Tibial nerve (tissue), 4 donors: ENCODE results near the gene MYBBP1A.

Experiments
- CTCF ChIP-seq, 5 experiments: fragments of 200-600 bp in 3 of 5; fragments of 450-650 bp in 2 of 5; sonication (generic) in 3 of 5; IDR thresholded peaks; one replicate each; pipeline ENCODE4 v1.5.1; 2016 to 2019; ENCODE audit warnings: antibody characterized with exemption in 5 of 5, mild to moderate bottlenecking in 3 of 5, moderate library complexity in 2 of 5
- EP300 ChIP-seq, 2 donors: sonication (generic); formaldehyde crosslinking; IDR thresholded peaks; one replicate each; pipeline ENCODE4 v1.6.1; 2017; ENCODE audit warnings: antibody characterized with exemption in 2 of 2, mild to moderate bottlenecking in 1 of 2
- POLR2A ChIP-seq, 2 donors: fragments of 450-650 bp; IDR thresholded peaks; one replicate each; pipeline ENCODE4 v1.6.1; 2017; ENCODE audit warnings: antibody characterized with exemption in 2 of 2, mild to moderate bottlenecking in 2 of 2, moderate library complexity in 2 of 2

GRCh38 chr17:4597975-4598374 is 42.8 kb upstream of the MYBBP1A start:
- TF ChIP-seq CTCF (IDR thresholded peaks at IDR 0.05) (no peak), EP300 (IDR thresholded peaks at IDR 0.05) (no peak), POLR2A (IDR thresholded peaks at IDR 0.05) (no peak)
